ENCODE data around the gene CTIF.
A peak's percentile ranks its signal among the peaks of the same experiment; 100 is the strongest.
"Not testable (repeated sequence)": the region's sequence is repeated elsewhere in the genome, so short reads cannot be mapped to it uniquely, and the experiment has no call there.

Gene CTIF

DNA sequence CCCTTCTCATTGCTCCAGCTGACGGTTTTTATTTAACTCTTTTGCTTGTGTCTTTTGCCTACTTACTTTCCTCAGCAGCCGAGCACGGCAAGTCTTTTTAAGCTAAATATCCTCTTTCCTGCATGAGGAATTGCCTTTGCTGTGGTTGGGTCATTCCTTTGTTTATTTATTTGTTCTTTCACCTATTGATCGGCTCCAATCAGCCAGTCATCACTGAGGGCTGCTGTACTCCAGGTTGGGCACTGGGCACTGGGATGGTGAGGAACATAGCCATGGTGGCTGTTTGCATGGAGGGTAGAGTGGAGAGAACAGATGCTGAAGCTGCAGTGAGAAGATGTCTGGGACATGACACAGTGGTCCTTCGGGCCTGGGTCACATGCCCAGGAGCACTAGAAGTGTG lies 105.2 kb downstream of the CTIF start:
- no peak for DNase-seq (ENCODE audit: low spot score)

- no peak for DNase-seq (ENCODE audit: low spot score)
These were observed 106.7 kb downstream of the CTIF start for GRCh38 chr18:48645427-48646002.

DNA sequence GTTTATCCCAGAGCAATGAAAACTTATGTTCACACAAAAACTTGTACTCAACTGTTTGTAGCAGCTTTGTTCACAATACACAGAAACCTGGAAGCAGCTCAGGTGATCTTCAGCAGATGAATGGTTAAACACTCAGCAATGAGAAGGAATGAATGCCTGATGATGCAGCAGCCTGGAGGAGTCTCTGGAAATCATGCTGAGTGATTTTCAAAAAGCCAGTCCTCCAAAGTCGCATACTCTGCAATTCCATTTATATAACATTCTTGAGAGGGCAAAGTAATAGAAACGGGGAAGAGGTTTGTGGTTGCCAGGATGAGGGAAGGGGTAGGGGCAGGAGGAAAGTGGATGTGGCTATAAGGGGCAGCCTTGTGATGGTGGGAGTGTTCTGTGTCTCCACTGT lies 108.1 kb downstream of the CTIF start:
- no peak for DNase-seq (ENCODE audit: low spot score)

DNA sequence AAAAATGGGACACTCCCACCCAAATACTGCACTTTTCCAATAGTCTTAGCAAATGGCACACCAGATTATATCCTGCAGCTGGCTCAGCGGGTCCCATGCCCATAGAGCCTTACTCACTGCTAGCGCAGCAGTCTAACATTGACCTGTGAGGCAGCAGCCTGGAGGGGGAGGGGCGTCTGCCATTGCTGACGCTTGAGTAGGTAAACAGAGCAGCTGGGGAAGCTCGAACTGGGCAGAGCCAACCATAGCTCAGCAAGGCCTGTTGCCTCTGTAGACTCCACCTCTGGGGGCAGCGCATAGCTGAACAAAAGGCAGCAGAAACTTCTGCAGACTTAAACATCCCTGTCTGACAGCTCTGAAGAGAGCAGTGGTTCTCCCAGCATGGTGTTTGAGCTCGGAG lies 110.4 kb downstream of the CTIF start:
- peak; percentile 52 for DNase-seq (ENCODE audit: low spot score)

DNA sequence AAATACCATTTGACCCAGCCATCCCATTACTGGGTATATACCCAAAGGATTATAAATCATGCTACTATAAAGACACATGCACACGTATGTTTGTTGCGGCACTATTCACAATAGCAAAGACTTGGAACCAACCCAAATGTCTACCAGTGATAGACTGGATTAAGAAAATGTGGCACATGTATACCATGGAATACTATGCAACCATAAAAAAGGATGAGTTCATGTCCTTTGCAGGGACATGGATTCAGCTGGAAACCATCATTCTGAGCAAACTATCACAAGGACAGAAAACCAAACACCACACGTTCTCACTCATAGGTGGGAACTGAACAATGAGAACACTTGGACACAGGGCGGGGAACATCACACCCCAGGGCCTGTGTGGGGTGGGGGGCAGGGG lies 115.8 kb downstream of the CTIF start:
- DNase-seq (ENCODE audit: low spot score): not testable (repeated sequence)

DNA sequence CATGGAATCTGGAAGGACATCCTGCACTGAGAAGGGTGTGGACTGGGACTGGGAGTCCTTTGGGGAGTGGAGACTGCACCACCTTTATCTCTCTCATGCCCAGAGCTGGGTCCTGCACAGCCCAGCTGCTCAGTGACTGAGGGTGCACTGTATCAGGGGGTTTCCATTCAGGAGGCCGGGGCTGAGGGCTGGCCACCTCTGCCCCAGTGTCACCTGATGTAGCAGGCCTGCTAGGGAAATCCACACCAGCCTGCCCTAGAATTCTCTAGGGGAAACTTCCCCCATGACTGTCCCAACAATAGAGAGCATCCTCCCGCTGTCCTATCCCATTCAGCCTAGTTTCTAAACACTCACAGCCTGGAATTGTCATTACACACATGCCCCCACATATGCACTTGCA lies 116.7 kb downstream of the CTIF start:
- no peak for DNase-seq (ENCODE audit: low spot score)

GRCh38 chr18:48656176-48656575 lies 117.3 kb downstream of the CTIF start:
- no peak for DNase-seq (ENCODE audit: low spot score)

DNA sequence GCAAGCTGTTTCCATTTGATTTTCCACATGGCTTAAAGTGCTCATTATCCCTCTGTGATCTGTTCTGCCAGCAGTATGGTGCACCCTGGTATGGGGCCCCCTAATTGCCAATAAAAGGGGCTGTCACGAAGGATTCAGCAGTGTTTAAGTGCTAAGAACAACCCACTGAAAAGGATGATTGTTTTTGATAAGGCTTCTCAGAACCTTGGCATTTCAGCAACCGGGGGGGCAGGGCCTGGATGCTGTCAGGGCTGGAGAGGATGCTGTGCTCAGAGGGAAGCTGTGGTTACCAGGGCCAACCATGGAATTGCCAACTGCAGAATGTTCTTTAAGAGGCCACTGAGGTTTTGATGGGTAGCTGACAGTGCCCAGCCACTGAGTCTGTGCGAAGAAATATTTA lies 117.8 kb downstream of the CTIF start:
- no peak for DNase-seq (ENCODE audit: low spot score)

DNA sequence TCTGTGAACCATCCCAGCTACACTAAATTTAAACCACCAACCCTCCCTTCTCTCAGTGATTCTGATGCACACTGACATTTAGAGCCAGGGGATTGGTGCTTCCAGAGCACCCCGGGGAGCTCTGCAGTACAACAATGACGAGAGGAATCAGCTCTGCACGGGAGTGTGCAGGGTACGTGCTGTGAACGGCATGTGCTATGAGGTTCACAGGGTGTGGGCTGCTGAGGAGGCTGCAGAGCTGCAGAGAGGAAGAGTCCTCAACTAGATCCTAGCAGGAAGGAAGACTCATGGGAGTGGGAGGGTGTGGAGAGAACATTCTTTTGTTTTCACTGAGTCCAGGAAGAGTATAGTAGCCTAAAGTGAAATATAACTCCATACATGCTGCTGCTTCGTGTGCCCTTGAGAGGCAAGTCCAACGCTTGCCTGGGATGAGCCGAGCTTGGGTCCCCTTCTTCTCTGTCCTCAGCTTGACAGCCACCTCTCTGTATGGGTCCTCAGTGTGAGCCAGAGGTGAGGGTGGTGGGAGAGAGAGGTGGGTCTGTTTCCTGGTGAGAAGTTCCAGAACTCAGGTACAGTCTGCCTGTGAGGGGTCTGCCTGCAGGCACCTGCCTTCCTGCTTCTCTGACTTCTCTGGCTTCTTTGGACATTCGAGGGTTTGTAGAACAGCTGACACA lies 118.8 kb downstream of the CTIF start:
- DNase-seq (ENCODE audit: low spot score): no peak

GRCh38 chr18:48658721-48659120 lies 119.9 kb downstream of the CTIF start:
- DNase-seq (ENCODE audit: low spot score): no peak

DNA sequence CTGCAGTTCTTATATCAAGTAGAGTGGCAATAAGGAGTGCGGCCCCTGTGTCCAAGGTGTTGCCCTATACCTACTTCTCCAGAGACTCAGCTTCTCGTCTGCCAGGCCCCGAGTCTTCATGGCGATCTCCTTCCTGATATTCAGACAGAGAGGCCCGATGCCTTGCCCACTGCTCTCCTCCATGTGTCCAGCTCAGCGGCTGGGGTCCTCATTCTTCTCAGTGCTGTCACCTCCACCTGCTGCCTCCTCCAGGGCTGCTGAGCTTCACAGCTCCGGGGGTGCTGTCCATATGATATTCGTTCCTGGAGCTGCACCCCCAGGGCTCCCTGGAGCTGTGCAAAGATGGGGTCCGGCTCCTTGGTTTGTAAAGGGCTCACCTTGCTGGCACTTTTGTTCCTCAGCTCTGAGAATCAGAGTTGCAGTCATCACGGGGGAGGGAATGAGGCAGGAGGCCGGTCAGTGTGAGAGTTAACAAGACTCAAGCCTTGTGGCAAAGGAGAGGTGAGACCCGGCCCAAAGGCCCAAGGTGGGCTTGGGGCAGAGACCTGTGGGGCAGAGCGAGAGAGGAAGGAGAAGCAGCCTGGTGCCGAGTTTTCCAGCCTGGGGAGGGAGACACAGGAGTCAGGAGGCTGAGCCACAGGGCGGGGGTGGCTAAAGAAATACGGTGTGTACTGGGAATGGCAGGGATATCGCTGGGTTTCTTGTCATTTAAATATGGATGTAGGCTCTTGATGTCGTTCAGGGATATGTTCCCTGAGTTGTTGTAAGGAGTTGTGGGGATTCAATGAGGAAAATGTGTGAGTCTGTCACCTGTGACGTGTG lies 120.6 kb downstream of the CTIF start:
- DNase-seq (ENCODE audit: low spot score): no peak

- no peak for DNase-seq (ENCODE audit: low spot score)
These were observed 121.8 kb downstream of the CTIF start for GRCh38 chr18:48660346-48661228.

- no peak for DNase-seq (ENCODE audit: low spot score)
These were observed 122.6 kb downstream of the CTIF start for GRCh38 chr18:48661421-48661820.

- no peak for DNase-seq (ENCODE audit: low spot score)
These were observed 123.3 kb downstream of the CTIF start for GRCh38 chr18:48662011-48662661.

DNA sequence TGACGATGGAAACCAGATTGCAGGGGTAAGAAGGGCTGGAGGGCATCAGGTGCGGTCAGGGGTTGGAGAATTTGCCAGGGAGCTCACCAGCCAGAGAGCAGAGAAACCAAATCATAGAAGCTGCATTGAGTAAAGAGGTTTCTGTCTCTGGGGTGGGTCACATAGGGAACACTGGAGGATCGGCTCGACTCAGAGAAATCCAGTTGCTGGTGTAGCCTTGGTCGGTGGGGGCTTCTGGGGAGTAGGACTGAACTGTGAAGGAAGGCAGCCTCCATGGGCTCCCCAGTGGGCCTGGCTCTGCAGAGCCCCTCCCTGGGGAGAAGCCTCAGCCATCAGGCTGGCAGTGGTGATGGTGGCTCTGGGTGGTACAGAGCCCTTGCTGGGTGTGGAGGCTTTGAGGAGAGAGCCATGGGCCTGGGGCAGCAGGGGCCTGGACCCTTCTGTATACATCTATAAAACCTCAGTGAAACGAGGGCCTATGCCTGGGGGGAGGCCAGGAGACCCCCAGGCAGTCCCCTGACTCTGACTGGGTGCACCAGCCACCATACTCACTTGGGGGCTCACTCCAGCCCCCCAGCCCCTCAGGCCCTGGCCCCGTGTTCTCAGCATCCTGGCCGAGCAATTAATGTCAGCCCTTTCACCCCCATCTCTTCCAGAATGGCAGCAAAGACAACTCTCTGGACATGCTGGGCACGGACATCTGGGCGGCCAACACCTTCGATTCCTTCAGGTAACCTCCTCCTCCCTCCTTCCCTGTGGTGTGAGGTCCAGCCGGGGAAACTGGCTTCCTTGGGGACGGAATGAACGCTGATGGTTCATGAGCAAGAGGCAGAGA lies 124.5 kb downstream of the CTIF start:
- DNase-seq (ENCODE audit: low spot score): no peak

GRCh38 chr18:48663931-48664847 lies 125.4 kb downstream of the CTIF start:
- peak; percentile 73 for DNase-seq (ENCODE audit: low spot score)

- DNase-seq (ENCODE audit: low spot score): no peak
These were observed 126.8 kb downstream of the CTIF start for GRCh38 chr18:48665654-48666053.

GRCh38 chr18:48666613-48667012 lies 127.8 kb downstream of the CTIF start:
- DNase-seq (ENCODE audit: low spot score): no peak
